Endothelial cell (in vitro differentiated cells): ENCODE data around the gene SMURF1. TPM values are rescaled to one million over a fixed set of nuclear protein-coding genes. Genes with fewer than 3 reads are reported as not detected.
A peak's percentile ranks its signal among the peaks of the same experiment; 100 is the strongest.

ENCODE experiments used
- DNase-seq: peaks from one replicate; pipeline ENCODE4 v3.0.0; 2021; ENCODE audit warnings: low spot score
- H3K27ac Mint-ChIP-seq: one replicate; pipeline ENCODE4 v1.8.0; 2021; ENCODE audit warnings: mixed read lengths, inconsistent platforms; ENCODE audit not compliant: unreplicated experiment
- H3K27me3 Mint-ChIP-seq: one replicate; pipeline ENCODE4 v1.8.0; 2021; ENCODE audit warnings: mild to moderate bottlenecking, moderate library complexity, mixed read lengths, inconsistent platforms; ENCODE audit not compliant: unreplicated experiment
- H3K36me3 Mint-ChIP-seq: one replicate; pipeline ENCODE4 v1.8.0; 2021; ENCODE audit warnings: mild to moderate bottlenecking, low read depth, mixed read lengths, inconsistent platforms; ENCODE audit not compliant: unreplicated experiment
- H3K4me1 Mint-ChIP-seq: one replicate; pipeline ENCODE4 v1.8.0; 2021; ENCODE audit warnings: mild to moderate bottlenecking, mixed read lengths, inconsistent platforms; ENCODE audit not compliant: unreplicated experiment
- H3K4me3 Mint-ChIP-seq: one replicate; pipeline ENCODE4 v1.8.0; 2021; ENCODE audit warnings: mild to moderate bottlenecking, mixed read lengths, inconsistent platforms; ENCODE audit not compliant: unreplicated experiment
- H3K9me3 Mint-ChIP-seq: one replicate; pipeline ENCODE4 v1.8.0; 2021; ENCODE audit warnings: mixed read lengths, inconsistent platforms; ENCODE audit not compliant: unreplicated experiment
- CTCF ChIP-seq: fragments of 200-600 bp; sonication (generic); IDR thresholded peaks from one replicate; pipeline ENCODE4 v1.5.0; 2021; ENCODE audit warnings: antibody characterized with exemption; ENCODE audit not compliant: unreplicated experiment
- long read RNA-seq: library from polyadenylated mRNA; unstranded; transcript quantifications from one replicate; pipeline ENCODE4 v2.0.0, GENCODE V29; 2020; ENCODE audit not compliant: unreplicated experiment
- total RNA-seq: library from RNA; stranded (reverse); fragmentation: NEBNext Ultra II Directional; extraction: Animal tissue kit (Norgen Biotek cat#: 25700); gene quantifications from one replicate; pipeline ENCODE4 v1.2.1, GENCODE V29; 2021; ENCODE audit not compliant: unreplicated experiment

The SMURF1 gene
- 32.5 TPM for total RNA-seq
- long read RNA-seq, partial matches to known transcripts = 0 of 1 reads
- long read RNA-seq, other reads (novel, unspliced or antisense) = 1 of 1 reads

DNA sequence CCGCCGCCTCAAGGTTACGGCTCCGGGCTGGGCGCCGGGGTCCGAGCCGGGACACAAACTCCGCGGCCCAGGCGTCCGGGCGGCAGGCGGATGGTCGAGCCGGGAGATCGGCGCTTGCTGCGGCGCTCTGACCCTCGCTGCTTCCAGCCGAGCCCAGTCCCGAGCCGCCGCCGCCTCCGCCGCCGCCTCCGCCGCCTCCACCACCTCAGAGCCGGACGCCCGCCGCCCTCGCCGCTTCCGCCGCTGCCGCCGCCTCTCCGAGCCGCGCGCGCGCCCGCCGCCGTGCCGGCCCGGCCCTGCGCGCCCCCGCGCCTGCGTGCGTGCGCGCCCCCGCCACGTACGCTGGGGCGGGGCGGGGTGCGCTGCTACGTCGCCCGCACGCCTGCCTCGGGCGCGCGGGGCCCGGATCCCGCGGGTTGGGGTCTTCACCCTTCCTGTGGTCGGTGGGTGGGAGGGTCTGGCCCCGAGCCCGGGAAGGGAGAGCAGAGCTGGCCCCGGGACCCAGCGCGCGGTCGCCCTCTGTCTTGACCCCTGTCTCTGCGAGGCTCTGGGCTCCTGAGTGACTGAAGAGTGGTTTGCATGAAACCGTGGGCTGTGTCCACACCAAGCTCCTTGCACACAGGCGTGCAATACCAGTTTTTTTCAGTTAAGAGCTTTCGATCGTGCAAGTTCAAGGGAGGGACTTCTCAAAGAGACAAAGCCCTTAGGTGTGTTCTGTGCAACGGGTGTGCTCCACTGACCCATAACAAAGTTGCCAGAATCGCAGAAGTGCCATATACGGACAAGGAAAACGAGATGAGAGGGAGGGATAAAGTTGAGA, at the start of gene SMURF1:
SMURF1 (minus strand) TSS at position 256 of the 820 bp plus-strand sequence. CDS start 328 bp downstream, outside the sequence.
- no peaks in the 10 kb centered on the region for H3K9me3 Mint-ChIP-seq

DNA sequence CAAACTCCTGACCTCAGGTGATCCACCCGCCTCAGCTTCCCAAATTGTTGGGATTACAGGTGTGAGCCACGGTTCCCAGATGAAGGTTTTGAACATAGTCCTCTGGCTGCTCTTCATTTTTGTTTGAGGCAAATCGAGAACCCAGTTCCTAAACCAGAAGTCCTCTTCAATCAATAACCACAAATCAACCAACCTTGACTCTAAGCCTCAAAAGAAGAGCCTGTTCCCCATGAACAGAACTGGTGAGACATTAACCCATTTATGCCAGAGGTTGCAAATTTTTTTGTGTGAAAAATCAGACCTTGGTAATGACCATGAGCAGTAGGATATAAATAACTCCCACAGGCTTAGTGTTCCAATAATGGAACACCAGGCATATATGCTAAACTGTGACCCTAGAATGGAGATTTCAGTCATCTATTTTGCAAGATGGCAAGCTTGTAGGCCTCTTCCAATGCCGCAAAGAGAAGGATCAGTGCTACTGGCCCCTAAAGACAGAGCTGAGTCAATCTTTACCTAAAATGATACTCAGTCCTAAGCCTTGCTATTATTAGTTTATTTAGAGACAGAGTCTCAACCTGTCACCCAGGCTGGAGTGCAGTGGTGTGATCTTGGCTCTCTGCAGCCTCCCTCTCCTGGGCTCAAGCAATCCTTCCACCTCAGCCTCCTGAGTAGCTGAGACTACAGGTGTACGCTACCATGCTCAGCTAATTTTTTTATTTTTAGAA, 48.1 kb upstream of the SMURF1 start:
- Mint-ChIP-seq H3K4me1 (peaks cover 5% of the 10 kb centered on the region), H3K4me3 (no peak overlapping the region), H3K27ac (no peak overlapping the region), H3K36me3 (peaks cover 4% of the 10 kb centered on the region), H3K27me3 (no peaks in the 10 kb centered on the region), H3K9me3 (no peaks in the 10 kb centered on the region)
- DNase-seq = no peak
- TF ChIP-seq CTCF = no peak

More for the DNA sequence above, at the start of gene SMURF1:
- H3K36me3 Mint-ChIP-seq = peaks cover 7% of the 10 kb centered on the region
- H3K4me3 Mint-ChIP-seq = peak within 1 kb of the TSS; percentile 96
- peaks cover 19% of the 10 kb centered on the region for H3K4me1 Mint-ChIP-seq
- peak within 1 kb of the TSS; percentile 89 for H3K27ac Mint-ChIP-seq
- peak; percentile 73 for DNase-seq
- H3K27me3 Mint-ChIP-seq = peaks cover 11% of the 10 kb centered on the region
- no peak for TF ChIP-seq CTCF

DNA sequence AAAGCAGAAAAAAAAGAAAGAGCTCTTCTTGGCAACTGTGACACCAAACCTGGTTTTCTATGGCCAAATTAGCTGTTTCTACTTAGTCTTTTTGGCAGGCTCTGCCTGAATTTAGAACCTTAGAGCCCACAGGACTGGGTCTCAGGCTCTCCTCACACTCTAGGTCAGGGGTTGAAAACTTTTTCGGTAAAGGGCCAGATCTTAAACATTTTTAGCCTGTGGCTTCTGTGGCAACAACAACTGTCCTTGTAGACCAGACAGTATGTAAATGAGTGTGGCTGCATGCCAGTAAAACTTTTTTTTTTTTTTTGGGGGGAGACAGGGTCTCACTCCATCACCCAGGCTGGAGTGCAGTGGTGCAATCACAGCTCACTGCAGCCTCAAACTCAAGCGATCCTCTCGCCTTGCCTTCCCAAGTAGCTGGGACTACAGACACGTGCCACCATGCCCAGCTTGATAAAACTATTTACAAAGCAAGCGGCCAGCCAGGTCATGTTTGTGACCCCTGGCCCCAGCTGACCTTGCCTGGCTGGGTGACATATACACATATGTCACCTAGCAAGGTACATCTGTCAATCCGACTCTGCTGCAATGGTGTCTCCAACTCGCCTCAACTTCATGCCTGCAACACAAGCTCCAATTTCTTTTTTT, 46.6 kb upstream of the SMURF1 start:
- no peak for TF ChIP-seq CTCF

DNA sequence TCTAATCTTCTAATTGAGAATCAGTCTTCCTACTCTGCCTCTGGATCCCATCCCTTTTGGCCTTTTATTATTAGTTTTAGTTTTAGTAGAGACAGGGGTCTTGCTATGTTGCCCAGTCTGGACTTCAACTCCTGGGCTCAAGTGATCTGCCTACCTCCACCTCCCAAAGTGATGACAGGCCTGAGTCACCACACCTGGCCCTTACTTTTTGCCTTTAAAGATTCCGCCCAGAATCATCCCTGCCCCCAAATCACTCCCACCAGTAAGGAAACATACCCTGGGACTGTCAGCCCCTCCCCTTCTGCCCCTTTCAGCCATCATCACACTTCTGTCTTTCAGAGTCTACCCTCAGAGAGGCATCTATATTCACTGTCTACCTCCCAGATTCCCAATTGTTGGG, 45.3 kb upstream of the SMURF1 start:
- DNase-seq = no peak
- no peaks in the 10 kb centered on the region for H3K4me1 Mint-ChIP-seq
- no peak overlapping the region for H3K4me3 Mint-ChIP-seq
- H3K36me3 Mint-ChIP-seq = peaks cover 4% of the 10 kb centered on the region
- no peaks in the 10 kb centered on the region for H3K9me3 Mint-ChIP-seq
- H3K27ac Mint-ChIP-seq = no peak overlapping the region
- H3K27me3 Mint-ChIP-seq = no peaks in the 10 kb centered on the region
- no peak for TF ChIP-seq CTCF

More for the DNA sequence above, 46.6 kb upstream of the SMURF1 start:
- no peaks in the 10 kb centered on the region for H3K4me1 Mint-ChIP-seq
- H3K27ac Mint-ChIP-seq = no peak overlapping the region
- DNase-seq = no peak
- no peaks in the 10 kb centered on the region for H3K9me3 Mint-ChIP-seq
- no peak overlapping the region for H3K4me3 Mint-ChIP-seq
- H3K36me3 Mint-ChIP-seq = peaks cover 4% of the 10 kb centered on the region
- H3K27me3 Mint-ChIP-seq = no peaks in the 10 kb centered on the region
